Measurements from ENCODE around the gene SPTBN2.

Gene SPTBN2

DNA sequence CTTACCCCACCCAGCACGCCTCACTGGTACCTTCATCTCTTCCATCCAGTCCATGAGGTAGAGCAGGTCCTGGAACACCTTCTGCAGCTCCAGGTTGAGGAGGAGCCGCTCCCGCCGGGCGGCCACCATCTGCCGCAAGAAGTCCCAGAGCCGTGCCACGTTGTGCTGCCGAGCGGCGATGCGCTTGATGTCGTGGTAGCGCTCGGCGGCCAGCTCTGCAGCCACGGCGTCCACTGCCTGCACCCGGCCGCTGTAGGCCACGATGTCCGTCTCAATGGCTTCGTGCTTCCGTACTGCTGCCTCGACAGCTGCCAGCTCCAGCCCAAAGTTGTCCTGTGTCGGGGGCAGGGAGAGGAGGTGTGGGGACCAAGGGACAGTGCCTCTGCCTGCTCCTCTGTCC is 21.5 kb downstream of the SPTBN2 start:
- TF ChIP-seq EGR1 (IDR thresholded peaks at IDR 0.05) (no peak), NFIC (IDR thresholded peaks at IDR 0.05) (no peak)

GRCh38 chr11:66706989-66707388 is 22.0 kb downstream of the SPTBN2 start:
- TF ChIP-seq FOXM1 (IDR thresholded peaks at IDR 0.05; ENCODE audit: borderline replicate concordance, low read depth) (no peak), TAF1 (IDR thresholded peaks at IDR 0.05; ENCODE audit: low read depth) (no peak), TCF12 (IDR thresholded peaks at IDR 0.05; ENCODE audit: low read depth) (no peak), EP300 (IDR thresholded peaks at IDR 0.05; ENCODE audit: borderline replicate concordance) (no peak), ZBTB7A (IDR thresholded peaks at IDR 0.05; ENCODE audit: low read depth) (no peak), CEBPB (IDR thresholded peaks at IDR 0.05) (no peak), NFIC (IDR thresholded peaks at IDR 0.05) (no peak), TEAD4 (IDR thresholded peaks at IDR 0.05) (no peak), YY1 (IDR thresholded peaks at IDR 0.05; ENCODE audit: low read depth) (no peak), MAX (IDR thresholded peaks at IDR 0.05) (no peak), EGR1 (IDR thresholded peaks at IDR 0.05) (no peak), RAD21 (IDR thresholded peaks at IDR 0.05; ENCODE audit: low read depth) (no peak), CREB1 (IDR thresholded peaks at IDR 0.05; ENCODE audit: low read depth) (no peak)
- TF ChIP-seq, protein P1, sequence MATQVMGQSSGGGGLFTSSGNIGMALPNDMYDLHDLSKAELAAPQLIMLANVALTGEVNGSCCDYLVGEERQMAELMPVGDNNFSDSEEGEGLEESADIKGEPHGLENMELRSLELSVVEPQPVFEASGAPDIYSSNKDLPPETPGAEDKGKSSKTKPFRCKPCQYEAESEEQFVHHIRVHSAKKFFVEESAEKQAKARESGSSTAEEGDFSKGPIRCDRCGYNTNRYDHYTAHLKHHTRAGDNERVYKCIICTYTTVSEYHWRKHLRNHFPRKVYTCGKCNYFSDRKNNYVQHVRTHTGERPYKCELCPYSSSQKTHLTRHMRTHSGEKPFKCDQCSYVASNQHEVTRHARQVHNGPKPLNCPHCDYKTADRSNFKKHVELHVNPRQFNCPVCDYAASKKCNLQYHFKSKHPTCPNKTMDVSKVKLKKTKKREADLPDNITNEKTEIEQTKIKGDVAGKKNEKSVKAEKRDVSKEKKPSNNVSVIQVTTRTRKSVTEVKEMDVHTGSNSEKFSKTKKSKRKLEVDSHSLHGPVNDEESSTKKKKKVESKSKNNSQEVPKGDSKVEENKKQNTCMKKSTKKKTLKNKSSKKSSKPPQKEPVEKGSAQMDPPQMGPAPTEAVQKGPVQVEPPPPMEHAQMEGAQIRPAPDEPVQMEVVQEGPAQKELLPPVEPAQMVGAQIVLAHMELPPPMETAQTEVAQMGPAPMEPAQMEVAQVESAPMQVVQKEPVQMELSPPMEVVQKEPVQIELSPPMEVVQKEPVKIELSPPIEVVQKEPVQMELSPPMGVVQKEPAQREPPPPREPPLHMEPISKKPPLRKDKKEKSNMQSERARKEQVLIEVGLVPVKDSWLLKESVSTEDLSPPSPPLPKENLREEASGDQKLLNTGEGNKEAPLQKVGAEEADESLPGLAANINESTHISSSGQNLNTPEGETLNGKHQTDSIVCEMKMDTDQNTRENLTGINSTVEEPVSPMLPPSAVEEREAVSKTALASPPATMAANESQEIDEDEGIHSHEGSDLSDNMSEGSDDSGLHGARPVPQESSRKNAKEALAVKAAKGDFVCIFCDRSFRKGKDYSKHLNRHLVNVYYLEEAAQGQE (IDR thresholded peaks at IDR 0.05; ENCODE audit: low read depth): no peak
- TF ChIP-seq, protein P2, sequence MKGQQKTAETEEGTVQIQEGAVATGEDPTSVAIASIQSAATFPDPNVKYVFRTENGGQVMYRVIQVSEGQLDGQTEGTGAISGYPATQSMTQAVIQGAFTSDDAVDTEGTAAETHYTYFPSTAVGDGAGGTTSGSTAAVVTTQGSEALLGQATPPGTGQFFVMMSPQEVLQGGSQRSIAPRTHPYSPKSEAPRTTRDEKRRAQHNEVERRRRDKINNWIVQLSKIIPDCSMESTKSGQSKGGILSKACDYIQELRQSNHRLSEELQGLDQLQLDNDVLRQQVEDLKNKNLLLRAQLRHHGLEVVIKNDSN (IDR thresholded peaks at IDR 0.05): no peak

DNA sequence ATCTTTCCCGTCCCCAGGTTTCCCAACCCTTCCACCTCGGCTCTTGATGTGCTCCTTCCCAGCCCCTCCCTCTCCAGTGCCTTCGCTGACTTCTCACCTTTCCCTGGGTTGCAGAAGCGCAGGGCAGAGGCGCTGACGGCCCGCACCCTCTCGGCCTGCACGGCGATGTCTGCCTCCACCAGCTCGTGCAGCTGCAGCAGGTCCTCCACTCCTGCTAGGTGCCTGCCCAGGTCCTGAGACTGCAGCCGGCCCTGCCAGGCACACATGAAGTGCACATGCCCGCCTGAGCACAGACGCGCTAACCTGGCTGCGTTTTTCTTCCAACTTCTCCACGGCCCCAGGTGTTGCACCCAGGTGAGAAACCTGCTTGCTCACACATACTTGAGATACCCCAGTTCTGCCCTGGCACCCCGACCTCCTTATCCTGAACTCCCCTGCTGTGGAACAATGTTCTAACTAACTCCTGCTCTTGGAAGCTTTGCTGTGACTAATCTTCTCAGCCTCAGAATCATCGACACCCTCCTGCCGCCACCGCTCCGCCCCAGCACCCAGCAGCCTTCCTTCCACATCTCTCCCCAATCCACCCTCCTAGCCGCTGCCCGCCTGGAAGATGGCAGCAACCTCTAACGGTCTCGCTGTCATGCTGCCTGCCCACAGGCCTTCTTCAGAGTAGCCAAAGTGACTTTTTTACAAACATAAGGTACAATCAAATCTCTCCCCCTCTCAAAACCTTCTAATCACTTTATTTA is 23.3 kb downstream of the SPTBN2 start:
- TF ChIP-seq YY1 (IDR thresholded peaks at IDR 0.05; ENCODE audit: low read depth) (no peak), MAX (IDR thresholded peaks at IDR 0.05) (no peak), EGR1 (IDR thresholded peaks at IDR 0.05) (no peak), ZBTB7A (IDR thresholded peaks at IDR 0.05; ENCODE audit: low read depth) (no peak)
- TF ChIP-seq, protein P1 (IDR thresholded peaks at IDR 0.05; ENCODE audit: low read depth): no peak

DNA sequence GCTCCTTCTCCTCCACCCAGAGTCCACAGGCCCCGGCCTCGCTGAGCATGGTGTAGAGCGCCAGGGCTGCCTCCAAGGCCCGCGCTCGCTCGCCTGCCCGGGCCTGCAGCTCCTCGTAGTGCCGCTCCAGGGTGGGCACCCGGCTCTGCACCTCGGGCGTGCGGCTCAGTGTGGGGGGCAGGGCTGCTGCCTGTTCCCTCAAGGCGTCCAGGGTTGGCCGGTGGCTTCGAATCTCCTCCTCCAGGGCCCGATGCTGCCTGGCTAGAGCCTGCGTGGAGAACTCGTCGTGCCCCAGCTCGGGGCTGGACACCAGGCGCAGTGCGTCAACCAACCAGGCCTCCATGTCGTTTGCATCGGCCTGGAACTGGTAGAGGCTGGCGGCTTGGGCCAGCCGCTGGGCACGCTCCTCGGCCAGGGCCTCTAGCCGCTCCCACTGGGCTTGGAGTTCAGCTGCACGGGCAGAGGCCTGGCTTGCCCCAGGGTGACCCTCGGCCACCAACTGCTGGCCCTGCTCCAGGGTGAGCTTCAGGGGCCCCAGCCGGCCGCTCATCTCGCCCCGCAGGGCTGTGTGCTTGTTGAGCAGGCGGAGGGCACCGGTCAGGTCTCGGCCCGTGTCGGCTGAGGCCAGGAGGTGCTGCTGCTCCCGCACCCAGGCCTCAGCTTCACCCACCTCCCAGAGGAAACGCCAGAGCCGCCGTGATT is 24.2 kb downstream of the SPTBN2 start:
- TF ChIP-seq EGR1 (IDR thresholded peaks at IDR 0.05) (no peak), TEAD4 (IDR thresholded peaks at IDR 0.05) (no peak), FOXM1 (IDR thresholded peaks at IDR 0.05; ENCODE audit: borderline replicate concordance, low read depth) (no peak), ZBTB7A (IDR thresholded peaks at IDR 0.05; ENCODE audit: low read depth) (no peak), RAD21 (IDR thresholded peaks at IDR 0.05; ENCODE audit: low read depth) (no peak), YY1 (IDR thresholded peaks at IDR 0.05; ENCODE audit: low read depth) (no peak), CEBPB (IDR thresholded peaks at IDR 0.05) (no peak), NFIC (IDR thresholded peaks at IDR 0.05) (no peak), MAX (IDR thresholded peaks at IDR 0.05) (no peak), EP300 (IDR thresholded peaks at IDR 0.05; ENCODE audit: borderline replicate concordance) (no peak), TCF12 (IDR thresholded peaks at IDR 0.05; ENCODE audit: low read depth) (no peak), TAF1 (IDR thresholded peaks at IDR 0.05; ENCODE audit: low read depth) (no peak), CREB1 (IDR thresholded peaks at IDR 0.05; ENCODE audit: low read depth) (no peak)
- TF ChIP-seq, protein P2 (IDR thresholded peaks at IDR 0.05): no peak
- TF ChIP-seq, protein P1 (IDR thresholded peaks at IDR 0.05; ENCODE audit: low read depth): no peak

Data from Ishikawa (cell line).